B cell (primary cell): ENCODE data around the gene UGGT1.

Experiments used
- EZH2 ChIP-seq: IDR thresholded peaks from 2 replicates; pipeline ENCODE4 v1.6.1; 2012; ENCODE audit warnings: borderline replicate concordance, low read depth, mild to moderate bottlenecking, moderate library complexity, low read length; ENCODE audit not compliant: insufficient read depth, poor library complexity, severe bottlenecking
- TF ChIP-seq, protein P1 (sequence below): fragments of 200-600 bp; IDR thresholded peaks from one replicate; pipeline ENCODE4 v1.8.0; 2022; ENCODE audit warnings: antibody characterized with exemption, mild to moderate bottlenecking

- TF ChIP-seq, protein P1, sequence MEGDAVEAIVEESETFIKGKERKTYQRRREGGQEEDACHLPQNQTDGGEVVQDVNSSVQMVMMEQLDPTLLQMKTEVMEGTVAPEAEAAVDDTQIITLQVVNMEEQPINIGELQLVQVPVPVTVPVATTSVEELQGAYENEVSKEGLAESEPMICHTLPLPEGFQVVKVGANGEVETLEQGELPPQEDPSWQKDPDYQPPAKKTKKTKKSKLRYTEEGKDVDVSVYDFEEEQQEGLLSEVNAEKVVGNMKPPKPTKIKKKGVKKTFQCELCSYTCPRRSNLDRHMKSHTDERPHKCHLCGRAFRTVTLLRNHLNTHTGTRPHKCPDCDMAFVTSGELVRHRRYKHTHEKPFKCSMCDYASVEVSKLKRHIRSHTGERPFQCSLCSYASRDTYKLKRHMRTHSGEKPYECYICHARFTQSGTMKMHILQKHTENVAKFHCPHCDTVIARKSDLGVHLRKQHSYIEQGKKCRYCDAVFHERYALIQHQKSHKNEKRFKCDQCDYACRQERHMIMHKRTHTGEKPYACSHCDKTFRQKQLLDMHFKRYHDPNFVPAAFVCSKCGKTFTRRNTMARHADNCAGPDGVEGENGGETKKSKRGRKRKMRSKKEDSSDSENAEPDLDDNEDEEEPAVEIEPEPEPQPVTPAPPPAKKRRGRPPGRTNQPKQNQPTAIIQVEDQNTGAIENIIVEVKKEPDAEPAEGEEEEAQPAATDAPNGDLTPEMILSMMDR: no peak
- no peak for TF ChIP-seq EZH2
Observed at GRCh38 chr2:128235581-128235980, 144.6 kb downstream of the UGGT1 start.
